ENCODE results near the gene AMMECR1. TPM values are rescaled to one million over a fixed set of nuclear protein-coding genes. Genes with fewer than 3 reads are reported as not detected.

The AMMECR1 gene
- total RNA-seq, 5 donors from 2014 or later (not counting 1 experiment from before 2014, with no cell fraction given) = 11.7 to 17.4 (median 12.6) TPM

- no peaks in the 10 kb centered on the region for H3K9me3 ChIP-seq
- H3K4me3 ChIP-seq (ENCODE audit: control insufficient read depth in 1 of 2, extremely low read depth in 1 of 2, low read length in 1 of 2) = no peak overlapping the region
- no peak overlapping the region for H3K27ac ChIP-seq (ENCODE audit: low read length)
- Mint-ChIP-seq H3K9me3 (peaks cover 0 to 3% (median 0%) of the 10 kb centered on the region in 3 donors), H3K27me3 (no peaks in the 10 kb centered on the region), H3K36me3 (peaks cover 24% of the 10 kb centered on the region), H3K4me1 (peaks cover 0 to 32% (median 14%) of the 10 kb centered on the region in 3 donors), H3K4me3 (no peak overlapping the region), H3K27ac (peak overlapping the region in 1 of 2 donors; percentile 52)
- POLR2A ChIA-PET = no interaction called here
- CTCF ChIA-PET = interaction anchor here (0.6 to 2.0 kb wide), 4 partner anchors 20 to 228 kb away, joined by 3 to 5 read pairs (median 4); no protein-coding TSS in a partner anchor
- DNase-seq (no peak), ATAC-seq (replicated peaks in 1 of 4) (no peak)
- H3K4me1 ChIP-seq (ENCODE audit: control insufficient read depth in 1 of 2, extremely low read depth in 1 of 2, insufficient read depth in 2 of 2, low read length in 2 of 2) = peaks cover 2 to 6% of the 10 kb centered on the region in 2 experiments
- H3K27me3 ChIP-seq (replicated peaks in 1 of 2; ENCODE audit: control insufficient read depth in 2 of 2, extremely low read depth in 1 of 2, insufficient read depth in 2 of 2, low read length in 1 of 2) = no peaks in the 10 kb centered on the region
- H3K36me3 ChIP-seq (ENCODE audit: control insufficient read depth in 2 of 2, extremely low read depth in 1 of 2, insufficient read depth in 1 of 2, low read length in 1 of 2) = no peaks in the 10 kb centered on the region
- no CpG with 5 or more reads among the region's 5 CpGs for WGBS (ENCODE audit: insufficient coverage)
Observed at GRCh38 chrX:110180176-110180927, 137.5 kb downstream of the AMMECR1 start.

DNA sequence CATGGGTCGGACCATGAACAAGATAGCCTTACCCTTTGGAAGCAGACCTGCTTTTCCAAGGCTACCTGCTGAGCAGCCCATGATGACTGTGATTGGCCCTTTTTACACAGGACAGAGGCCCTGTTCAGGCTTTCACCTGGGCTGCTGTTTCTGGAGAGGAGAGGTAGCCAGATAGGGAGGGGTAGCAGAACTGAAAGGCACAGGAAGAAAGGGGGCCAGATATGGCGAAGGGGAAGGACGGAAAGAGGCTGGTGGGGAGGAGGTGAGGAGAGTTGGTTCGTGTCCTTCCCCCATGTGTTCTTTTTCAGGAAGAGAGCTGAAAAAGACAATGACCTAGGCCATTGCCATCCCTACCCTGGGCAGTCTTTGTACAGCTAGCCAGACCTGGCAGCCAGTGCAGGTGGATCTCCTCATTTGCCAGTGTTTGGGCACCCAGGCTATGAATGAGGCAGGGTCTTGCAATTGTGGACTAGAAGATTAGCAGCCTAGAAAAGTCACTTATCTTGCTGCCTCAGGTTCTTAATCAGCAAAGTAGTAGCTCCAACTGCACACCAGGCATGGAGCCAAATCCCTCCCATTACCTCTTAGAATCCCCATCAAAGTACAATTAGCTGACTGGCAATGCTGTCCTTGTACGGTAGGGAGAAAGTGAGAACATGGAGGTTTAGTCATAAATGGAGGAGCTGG lies 139.6 kb downstream of the AMMECR1 start:
- Mint-ChIP-seq H3K9me3 (no peaks in the 10 kb centered on the region), H3K4me3 (no peak overlapping the region), H3K27ac (no peak overlapping the region), H3K36me3 (peaks cover 21% of the 10 kb centered on the region), H3K27me3 (no peaks in the 10 kb centered on the region), H3K4me1 (peaks cover 0 to 22% (median 14%) of the 10 kb centered on the region in 3 donors)
- Histone ChIP-seq H3K4me1 (ENCODE audit: control insufficient read depth in 1 of 2, extremely low read depth in 1 of 2, insufficient read depth in 2 of 2, low read length in 2 of 2) (peaks cover 2 to 6% of the 10 kb centered on the region in 2 experiments), H3K36me3 (ENCODE audit: control insufficient read depth in 2 of 2, extremely low read depth in 1 of 2, insufficient read depth in 1 of 2, low read length in 1 of 2) (no peaks in the 10 kb centered on the region), H3K4me3 (ENCODE audit: control insufficient read depth in 1 of 2, extremely low read depth in 1 of 2, low read length in 1 of 2) (no peak overlapping the region), H3K27me3 (replicated peaks in 1 of 2; ENCODE audit: control insufficient read depth in 2 of 2, extremely low read depth in 1 of 2, insufficient read depth in 2 of 2, low read length in 1 of 2) (no peaks in the 10 kb centered on the region), H3K9me3 (no peaks in the 10 kb centered on the region), H3K27ac (ENCODE audit: low read length) (no peak overlapping the region)
- ChIA-PET CTCF (interaction anchor here (0.6 to 1.2 kb wide), 2 partner anchors 32 to 183 kb away, joined by 3 read pairs; no protein-coding TSS in a partner anchor), POLR2A (interaction anchor here in 1 of 2 donors (1.0 kb wide), 1 partner anchor 11 kb away, joined by 3 read pairs; no protein-coding TSS in a partner anchor)
- DNase-seq = no peak
- no peak for ATAC-seq (replicated peaks in 1 of 4)
- WGBS (ENCODE audit: insufficient coverage) = 100% methylated on average over 1 of the region's 5 CpGs

- Mint-ChIP-seq H3K36me3 (peaks cover 30% of the 10 kb centered on the region), H3K4me3 (no peak overlapping the region), H3K27ac (no peak overlapping the region), H3K9me3 (no peaks in the 10 kb centered on the region), H3K27me3 (no peaks in the 10 kb centered on the region), H3K4me1 (peaks cover 0 to 19% (median 10%) of the 10 kb centered on the region in 3 donors)
- no peak overlapping the region for H3K27ac ChIP-seq (ENCODE audit: low read length)
- H3K9me3 ChIP-seq = no peaks in the 10 kb centered on the region
- ChIA-PET CTCF (no interaction called here), POLR2A (no interaction called here)
- no peak overlapping the region for H3K4me3 ChIP-seq (ENCODE audit: control insufficient read depth in 1 of 2, extremely low read depth in 1 of 2, low read length in 1 of 2)
- no peaks in the 10 kb centered on the region for H3K36me3 ChIP-seq (ENCODE audit: control insufficient read depth in 2 of 2, extremely low read depth in 1 of 2, insufficient read depth in 1 of 2, low read length in 1 of 2)
- H3K4me1 ChIP-seq (ENCODE audit: control insufficient read depth in 1 of 2, extremely low read depth in 1 of 2, insufficient read depth in 2 of 2, low read length in 2 of 2) = peaks cover 2 to 6% of the 10 kb centered on the region in 2 experiments
- no peak for ATAC-seq (replicated peaks in 1 of 4)
- no peak for DNase-seq
- no peaks in the 10 kb centered on the region for H3K27me3 ChIP-seq (replicated peaks in 1 of 2; ENCODE audit: control insufficient read depth in 2 of 2, extremely low read depth in 1 of 2, insufficient read depth in 2 of 2, low read length in 1 of 2)
- no CpG with 5 or more reads among the region's 3 CpGs for WGBS (ENCODE audit: insufficient coverage)
Observed at GRCh38 chrX:110175696-110176095, 142.2 kb downstream of the AMMECR1 start.

DNA sequence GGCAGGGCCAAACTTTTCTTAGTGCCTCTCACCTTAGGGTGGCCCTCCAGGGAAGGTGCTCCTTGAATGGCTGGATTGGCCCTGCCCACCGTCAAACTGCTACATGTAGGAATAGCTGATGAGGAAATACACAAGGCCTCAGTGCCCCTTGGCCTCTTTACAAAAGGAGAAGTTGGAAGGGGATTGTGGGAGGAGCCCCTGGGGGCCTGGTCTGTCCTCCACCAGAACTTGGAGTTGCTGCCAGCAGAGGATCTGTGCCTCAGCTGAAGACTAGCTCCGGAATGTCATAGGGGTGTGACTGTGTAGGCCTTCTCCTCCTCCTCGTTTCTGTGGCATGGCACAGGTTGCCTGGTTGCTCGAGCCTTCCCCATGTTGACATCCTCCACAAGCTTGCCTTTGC lies 142.7 kb downstream of the AMMECR1 start:
- DNase-seq (no peak), ATAC-seq (replicated peaks in 1 of 4) (no peak)
- Histone ChIP-seq H3K27ac (ENCODE audit: low read length) (no peak overlapping the region), H3K9me3 (no peaks in the 10 kb centered on the region), H3K4me3 (ENCODE audit: control insufficient read depth in 1 of 2, extremely low read depth in 1 of 2, low read length in 1 of 2) (no peak overlapping the region), H3K4me1 (ENCODE audit: control insufficient read depth in 1 of 2, extremely low read depth in 1 of 2, insufficient read depth in 2 of 2, low read length in 2 of 2) (peaks cover 2 to 6% of the 10 kb centered on the region in 2 experiments), H3K27me3 (replicated peaks in 1 of 2; ENCODE audit: control insufficient read depth in 2 of 2, extremely low read depth in 1 of 2, insufficient read depth in 2 of 2, low read length in 1 of 2) (no peaks in the 10 kb centered on the region), H3K36me3 (ENCODE audit: control insufficient read depth in 2 of 2, extremely low read depth in 1 of 2, insufficient read depth in 1 of 2, low read length in 1 of 2) (no peaks in the 10 kb centered on the region)
- ChIA-PET CTCF (interaction anchor here in 1 of 2 donors (1.2 kb wide), 1 partner anchor 15 kb away, joined by 3 read pairs; no protein-coding TSS in a partner anchor), POLR2A (no interaction called here)
- Mint-ChIP-seq H3K4me1 (peaks cover 0 to 16% (median 7%) of the 10 kb centered on the region in 3 donors), H3K4me3 (no peak overlapping the region), H3K36me3 (peaks cover 30% of the 10 kb centered on the region), H3K9me3 (no peaks in the 10 kb centered on the region), H3K27ac (no peak overlapping the region), H3K27me3 (no peaks in the 10 kb centered on the region)
- WGBS (ENCODE audit: insufficient coverage) = no CpG with 5 or more reads among the region's 4 CpGs

DNA sequence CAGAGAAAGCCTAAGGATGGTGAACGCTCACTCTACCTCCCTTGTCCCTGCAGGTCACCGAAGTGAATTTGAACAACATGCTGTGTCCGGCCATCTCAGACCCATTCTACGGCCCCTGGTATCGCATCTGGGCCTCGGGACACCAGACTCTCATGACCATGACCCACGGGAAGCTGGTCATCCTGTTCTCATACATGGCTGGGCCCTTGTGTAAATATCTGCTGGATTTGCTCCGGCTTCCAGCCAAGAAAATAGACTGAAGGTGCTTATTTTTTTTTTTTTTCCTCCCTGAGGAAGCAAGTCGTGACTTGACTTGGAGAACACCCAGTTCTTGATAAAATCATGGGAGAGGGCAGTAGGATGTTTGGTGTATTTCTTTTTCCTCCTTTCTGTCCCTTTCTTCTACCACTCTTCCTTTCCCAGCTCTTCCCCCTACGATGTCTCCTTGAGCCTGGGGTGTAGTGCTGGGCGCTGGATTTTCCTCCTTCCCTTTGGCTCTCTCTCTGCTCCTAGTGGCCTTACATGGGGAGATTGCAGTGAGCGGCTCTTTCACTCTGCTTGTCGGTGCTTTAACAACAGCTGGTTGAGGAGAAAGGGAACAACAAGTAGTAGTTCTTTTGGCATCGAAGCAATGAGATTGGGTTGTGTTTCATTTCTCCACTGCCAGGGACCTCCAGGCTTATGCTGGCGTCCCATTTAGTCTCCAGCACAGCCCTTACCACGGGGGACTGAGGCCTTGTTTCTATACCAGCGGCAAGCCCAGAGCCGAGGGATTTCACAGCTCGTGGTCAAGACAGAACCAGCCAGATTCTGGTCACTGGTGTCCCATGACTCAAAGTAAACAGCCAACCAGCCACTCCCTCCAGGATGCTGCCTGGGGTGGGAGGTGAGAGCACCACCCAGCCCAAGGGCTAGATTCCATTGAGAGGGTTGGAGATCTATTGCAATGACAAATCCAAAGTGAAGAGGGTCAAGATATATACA lies 144.4 kb downstream of the AMMECR1 start:
- peaks cover 0 to 4% of the 10 kb centered on the region in 2 donors for H3K27me3 Mint-ChIP-seq
- no peaks in the 10 kb centered on the region for H3K9me3 ChIP-seq
- ATAC-seq (replicated peaks in 1 of 4) (no peak), DNase-seq (no peak)
- H3K27ac ChIP-seq (ENCODE audit: low read length) = no peak overlapping the region
- WGBS (ENCODE audit: insufficient coverage) = 92% methylated on average over 4 of the region's 19 CpGs
- H3K36me3 Mint-ChIP-seq = peaks cover 35% of the 10 kb centered on the region
- H3K36me3 ChIP-seq (ENCODE audit: control insufficient read depth in 2 of 2, extremely low read depth in 1 of 2, insufficient read depth in 1 of 2, low read length in 1 of 2) = no peaks in the 10 kb centered on the region
- H3K27me3 ChIP-seq (replicated peaks in 1 of 2; ENCODE audit: control insufficient read depth in 2 of 2, extremely low read depth in 1 of 2, insufficient read depth in 2 of 2, low read length in 1 of 2) = no peaks in the 10 kb centered on the region
- POLR2A ChIA-PET = no interaction called here
- CTCF ChIA-PET = interaction anchor here in 1 of 2 donors (1.6 kb wide), 1 partner anchor 13 kb away, joined by 3 read pairs; no protein-coding TSS in a partner anchor
- H3K4me1 ChIP-seq (ENCODE audit: control insufficient read depth in 1 of 2, extremely low read depth in 1 of 2, insufficient read depth in 2 of 2, low read length in 2 of 2) = peaks cover 0 to 2% of the 10 kb centered on the region in 2 experiments
- no peak overlapping the region for H3K4me3 Mint-ChIP-seq
- no peaks in the 10 kb centered on the region for H3K9me3 Mint-ChIP-seq
- H3K27ac Mint-ChIP-seq = no peak overlapping the region
- H3K4me1 Mint-ChIP-seq = peaks cover 0 to 7% (median 0%) of the 10 kb centered on the region in 3 donors
- no peak overlapping the region for H3K4me3 ChIP-seq (ENCODE audit: control insufficient read depth in 1 of 2, extremely low read depth in 1 of 2, low read length in 1 of 2)

Measured in T-cell (primary cell).